NCI-H187 treated with DMSO at 0.1 percent for 48 hours (cell line): ENCODE measurements around the gene VWA5B2.
A peak's percentile ranks its signal among the peaks of the same experiment; 100 is the strongest.

Experiments used
- DNase-seq: peaks from one replicate; lab custom pipeline; 2025; lab: John Stamatoyannopoulos, UW

The VWA5B2 gene

DNA sequence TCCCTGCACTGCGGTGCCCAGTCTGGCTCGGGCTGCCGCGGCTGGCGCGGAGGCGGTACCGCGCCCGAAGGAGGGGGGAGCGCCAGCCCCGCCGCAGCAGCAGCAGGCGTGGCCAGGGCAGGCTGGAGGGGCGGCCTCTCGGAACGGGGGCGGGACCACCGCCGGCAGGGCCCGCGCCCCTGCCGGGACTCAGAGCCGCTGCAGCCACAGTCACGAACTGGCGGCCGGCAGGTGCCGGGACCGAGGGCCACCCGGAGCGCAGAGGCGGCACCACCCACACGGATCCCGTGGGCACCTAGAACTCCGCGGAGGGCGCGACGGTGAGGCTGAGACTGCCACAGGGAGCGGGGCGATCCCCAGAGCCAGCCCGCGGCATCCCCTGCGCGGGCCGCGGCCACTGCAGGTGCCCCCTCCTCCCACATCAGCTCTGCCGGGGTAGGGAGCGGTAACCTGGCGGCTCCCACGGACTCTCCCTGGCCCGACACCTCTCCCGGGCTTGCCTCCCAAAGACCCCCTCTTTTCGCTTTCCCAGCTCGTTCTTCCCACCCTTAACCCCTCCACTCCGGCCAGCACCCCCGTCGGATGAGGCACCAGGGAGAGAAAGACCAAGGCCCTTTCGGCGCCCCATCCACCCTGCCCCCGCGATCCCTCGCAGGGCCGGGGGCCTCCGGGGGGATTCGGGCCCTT is at the start of gene VWA5B2:
Gene VWA5B2 (plus strand): TSS at position 192 of the 687 bp plus-strand sequence. CDS start 944 bp downstream, outside the sequence.
- peak; percentile 13 for DNase-seq

DNA sequence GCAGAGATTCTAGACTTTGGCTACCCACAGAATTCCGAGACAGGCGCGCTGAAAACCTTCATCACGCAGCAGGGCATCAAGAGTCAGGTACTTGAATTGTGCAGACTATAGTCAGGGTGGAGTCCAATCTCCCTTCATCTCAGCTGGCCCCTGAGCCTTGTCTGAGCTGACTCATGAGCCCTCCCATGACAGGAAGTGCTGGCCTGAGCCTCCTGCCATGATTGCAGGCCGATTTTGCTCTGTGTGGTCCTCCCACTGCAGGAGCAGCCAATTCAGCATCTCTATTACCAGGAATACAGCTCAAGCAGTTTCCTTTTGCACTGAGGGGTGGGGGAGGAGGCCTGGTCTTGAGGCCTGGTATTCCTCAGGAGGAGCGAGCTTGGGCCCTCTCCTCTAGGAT is 49.2 kb upstream of the VWA5B2 start:
- no peak for DNase-seq

DNA sequence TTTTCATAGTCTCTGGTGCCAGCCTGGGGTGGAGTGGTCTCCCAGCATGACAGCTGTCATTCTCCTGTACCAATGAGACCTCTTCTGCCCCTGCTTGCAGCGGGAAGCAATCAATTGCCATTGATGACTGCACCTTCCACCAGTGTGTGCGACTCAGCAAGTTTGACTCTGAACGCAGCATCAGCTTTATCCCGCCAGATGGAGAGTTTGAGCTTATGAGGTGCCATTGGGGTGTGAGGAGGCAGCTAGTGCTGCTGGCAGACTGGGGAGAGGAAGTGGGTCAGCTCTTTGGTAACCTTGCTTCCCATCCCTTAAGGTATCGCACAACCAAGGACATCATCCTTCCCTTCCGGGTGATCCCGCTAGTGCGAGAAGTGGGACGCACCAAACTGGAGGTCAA is 47.8 kb upstream of the VWA5B2 start:
- DNase-seq: no peak

DNA sequence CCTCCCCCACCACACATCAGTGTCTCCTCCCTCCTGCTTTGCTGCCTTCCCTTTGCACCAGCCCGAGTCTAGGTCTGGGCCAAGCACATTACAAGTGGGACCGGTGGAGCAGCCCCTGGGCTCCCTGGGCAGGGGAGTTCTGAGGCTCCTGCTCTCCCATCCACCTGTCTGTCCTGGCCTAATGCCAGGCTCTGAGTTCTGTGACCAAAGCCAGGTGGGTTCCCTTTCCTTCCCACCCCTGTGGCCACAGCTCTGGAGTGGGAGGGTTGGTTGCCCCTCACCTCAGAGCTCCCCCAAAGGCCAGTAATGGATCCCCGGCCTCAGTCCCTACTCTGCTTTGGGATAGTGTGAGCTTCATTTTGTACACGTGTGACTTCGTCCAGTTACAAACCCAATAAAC is 45.7 kb upstream of the VWA5B2 start:
- DNase-seq: no peak

DNA sequence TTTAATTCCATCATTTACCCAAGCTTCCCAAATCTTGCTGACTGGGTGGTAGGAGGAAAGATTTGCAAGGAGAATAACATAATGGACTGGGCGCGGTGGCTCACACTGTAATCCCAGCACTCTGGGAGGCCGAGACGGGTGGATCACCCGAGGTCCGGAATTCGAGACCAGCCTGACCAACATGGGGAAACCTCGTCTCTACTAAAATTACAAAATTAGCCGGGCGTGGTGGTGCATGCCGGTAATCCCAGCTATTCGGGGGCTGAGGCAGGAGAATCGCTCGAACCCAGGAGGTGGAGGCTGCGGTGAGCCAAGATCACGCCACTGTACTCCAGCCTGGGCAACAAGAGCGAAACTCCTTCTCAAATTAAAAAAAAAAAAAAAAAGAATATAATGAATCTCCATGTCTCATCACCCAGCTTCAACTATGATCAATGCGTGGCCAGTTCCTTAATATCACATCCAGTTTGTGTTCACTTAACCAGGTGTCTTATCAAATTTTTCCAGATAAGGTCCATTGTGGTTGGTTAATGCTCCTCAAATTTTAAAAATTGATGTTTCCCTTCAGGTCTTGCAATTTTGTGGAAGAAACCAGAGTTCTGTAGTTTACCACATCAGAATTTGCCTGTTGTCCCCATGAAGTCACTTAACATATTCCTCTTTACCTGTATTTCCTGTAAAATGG is 44.7 kb upstream of the VWA5B2 start:
- no peak for DNase-seq

DNA sequence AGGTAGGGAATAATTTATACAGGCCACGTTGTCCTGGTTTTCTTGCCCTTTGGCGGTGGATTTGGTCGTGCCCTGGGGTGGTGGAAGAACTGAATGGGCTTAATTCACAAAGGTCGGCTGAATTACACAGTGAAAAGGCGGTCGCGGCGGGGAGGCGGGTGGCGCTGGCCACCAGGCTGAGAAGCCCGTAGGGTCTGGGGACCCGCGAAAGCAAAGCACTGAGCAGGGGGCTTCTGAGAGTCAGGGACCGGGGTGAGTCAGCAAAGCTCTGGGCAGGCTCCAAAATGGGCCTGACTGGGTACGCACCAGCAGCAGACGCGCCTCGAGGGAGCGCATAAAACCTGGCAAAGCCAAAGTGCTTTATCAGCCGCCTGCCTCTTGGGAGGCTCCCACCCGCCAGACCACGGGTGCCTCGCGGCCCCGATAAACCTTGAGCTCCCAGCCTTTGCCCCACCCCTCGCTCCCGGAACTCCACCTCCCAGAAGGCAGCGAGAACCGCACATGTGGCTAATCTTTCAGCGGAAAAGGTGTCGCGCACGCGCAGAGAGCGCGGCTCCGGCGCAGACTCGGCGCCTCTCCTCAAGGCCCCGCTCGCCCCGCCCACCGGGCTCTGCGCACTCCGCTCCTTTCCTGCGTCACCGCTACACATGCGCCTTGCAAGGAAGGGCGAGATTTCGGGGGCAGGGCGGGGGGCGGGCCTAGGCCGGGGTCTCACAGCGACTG is 43.8 kb upstream of the VWA5B2 start:
- DNase-seq: peak; percentile 89

DNA sequence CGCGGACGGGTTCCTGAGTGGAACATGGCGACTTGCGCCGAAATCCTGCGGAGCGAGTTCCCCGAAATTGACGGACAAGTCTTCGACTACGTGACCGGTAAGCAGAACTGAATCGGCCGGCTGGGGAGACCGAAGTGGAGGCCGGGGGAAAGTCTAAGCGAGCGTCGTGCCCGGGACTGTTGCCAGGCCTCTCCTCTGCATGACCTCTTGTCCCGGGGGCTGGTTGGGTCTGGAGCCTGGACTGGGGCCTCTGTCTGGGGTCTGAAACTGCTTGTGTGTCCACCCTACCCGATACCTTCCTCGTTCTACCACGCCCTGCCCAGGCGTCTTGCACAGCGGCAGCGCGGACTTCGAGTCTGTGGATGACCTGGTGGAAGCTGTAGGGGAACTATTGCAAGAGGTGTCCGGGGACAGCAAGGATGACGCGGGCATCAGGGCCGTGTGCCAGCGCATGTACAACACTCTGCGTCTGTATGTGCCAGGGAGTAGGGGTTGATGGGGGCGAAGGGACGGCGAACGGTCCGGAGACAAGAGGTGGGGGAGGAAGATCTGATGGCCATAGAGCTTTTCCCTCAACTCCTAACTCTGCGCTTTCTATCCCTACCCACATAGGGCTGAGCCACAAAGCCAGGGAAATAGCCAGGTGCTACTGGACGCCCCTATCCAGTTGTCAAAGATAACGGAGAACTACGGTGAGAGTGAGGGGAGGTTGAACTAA is 43.0 kb upstream of the VWA5B2 start, which contains the start of gene ABCF3:
Gene ABCF3 (plus strand): TSS at position 16 of the 718 bp plus-strand sequence. CDS start 9 bp downstream, at position 25.
- DNase-seq: no peak

DNA sequence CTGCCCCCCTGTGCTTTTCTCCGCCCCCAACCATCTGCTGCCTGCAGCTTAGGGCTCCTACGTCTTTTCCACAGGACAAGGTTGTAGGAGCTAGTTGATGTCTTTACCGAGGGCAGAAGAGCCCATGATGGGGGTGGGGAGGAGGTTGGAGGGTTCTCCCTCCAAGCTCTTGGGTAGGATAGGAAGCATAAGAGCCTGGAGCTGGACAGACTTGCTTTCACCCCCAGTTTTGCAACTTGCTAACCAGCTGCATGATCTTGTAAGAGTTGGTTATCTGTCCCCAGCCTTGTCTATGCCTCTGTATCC is 42.5 kb upstream of the VWA5B2 start:
- DNase-seq: no peak

DNA sequence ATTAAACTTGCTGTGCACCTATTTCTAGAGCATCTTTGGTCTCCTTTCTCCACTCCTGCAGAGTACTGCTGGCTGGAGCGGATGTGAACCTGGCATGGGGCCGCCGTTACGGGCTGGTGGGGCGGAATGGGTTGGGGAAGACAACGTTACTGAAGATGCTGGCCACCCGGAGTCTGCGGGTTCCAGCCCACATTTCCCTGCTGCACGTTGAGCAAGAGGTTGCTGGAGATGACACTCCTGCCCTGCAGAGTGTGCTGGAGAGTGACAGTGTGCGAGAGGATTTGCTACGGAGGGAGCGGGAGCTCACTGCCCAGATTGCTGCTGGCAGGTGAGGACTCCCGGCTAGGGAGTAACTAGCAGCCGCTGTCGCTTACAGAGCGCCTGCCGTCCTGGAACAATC is 41.3 kb upstream of the VWA5B2 start:
- DNase-seq: no peak

DNA sequence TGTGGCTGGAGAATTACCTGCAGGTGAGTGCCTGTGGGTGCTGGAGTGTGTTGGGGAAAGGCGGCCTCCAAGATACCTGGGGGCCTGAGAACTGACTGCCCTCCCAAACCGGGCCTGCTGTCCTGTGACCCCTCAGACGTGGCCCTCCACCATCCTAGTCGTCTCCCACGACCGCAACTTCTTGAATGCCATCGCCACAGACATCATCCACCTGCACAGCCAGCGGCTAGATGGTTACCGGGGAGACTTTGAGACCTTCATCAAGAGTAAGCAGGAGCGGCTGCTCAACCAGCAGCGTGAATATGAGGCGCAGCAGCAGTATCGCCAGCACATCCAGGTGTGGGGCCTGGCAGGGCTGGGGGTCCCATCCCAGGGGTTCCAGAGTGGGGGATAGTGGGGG is 40.0 kb upstream of the VWA5B2 start:
- DNase-seq: no peak

DNA sequence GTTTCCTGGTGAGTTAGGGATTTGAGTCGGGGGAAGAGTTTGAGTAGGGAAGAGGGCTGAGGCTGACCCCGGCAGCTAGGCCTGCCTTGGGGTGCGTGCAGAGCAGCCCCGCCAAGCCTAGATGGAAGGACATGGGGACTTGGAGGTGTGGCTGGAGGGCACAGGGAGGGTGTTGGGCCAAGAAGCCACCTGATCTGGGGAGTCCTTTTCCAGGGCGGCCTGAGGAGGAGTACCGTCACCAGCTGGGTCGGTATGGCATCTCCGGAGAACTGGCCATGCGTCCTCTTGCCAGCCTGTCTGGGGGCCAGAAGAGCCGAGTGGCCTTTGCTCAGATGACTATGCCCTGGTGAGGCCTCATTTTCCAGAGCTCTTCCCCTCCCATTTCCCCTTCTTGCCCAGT is 36.5 kb upstream of the VWA5B2 start:
- DNase-seq: no peak

DNA sequence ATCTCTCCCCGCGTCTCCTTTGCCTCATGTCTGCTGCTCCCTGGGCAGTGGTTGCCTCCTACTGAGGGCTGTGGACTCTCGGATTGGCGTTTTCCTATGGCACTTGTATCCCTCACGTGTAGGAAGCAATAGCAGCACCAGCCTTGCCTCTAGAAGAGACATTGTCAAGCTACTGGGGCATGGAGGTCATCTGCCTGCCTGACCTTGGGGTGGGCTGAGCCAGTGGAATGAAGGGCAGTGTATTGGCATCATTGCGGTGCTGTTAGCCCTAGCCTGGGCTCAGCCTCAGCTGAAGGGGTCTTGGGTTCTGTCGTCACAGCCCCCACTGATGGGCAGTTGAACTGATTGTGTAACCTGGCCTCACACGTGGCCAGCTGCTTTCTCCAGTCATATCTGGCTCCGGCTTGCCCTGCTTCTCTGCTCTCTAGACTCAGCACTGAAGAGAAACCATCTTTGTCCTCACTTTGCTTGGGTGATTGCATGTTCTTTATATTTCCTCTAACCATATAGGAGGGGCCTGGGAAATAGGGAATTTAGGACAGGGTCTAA is 35.3 kb upstream of the VWA5B2 start:
- no peak for DNase-seq

DNA sequence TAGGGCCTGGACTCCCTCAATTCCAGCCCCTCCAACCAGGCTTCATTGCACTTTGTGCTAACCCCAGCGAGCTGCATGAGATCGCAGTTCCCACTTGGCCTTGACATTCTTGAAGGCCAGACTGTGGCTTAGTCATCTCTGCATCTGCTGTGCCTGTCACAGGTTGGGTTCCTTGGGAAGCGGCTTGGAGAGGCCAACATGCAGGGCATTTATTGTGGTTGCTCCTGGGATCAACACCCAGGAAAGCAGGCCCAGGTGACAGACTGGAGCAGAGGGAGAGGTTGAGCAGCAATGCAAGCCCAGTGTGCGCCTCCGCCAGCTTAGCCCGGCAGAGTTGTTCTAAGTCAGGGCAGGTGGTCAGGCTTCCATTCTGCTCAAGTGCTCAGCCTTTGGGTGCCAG is 32.8 kb upstream of the VWA5B2 start:
- DNase-seq: no peak

DNA sequence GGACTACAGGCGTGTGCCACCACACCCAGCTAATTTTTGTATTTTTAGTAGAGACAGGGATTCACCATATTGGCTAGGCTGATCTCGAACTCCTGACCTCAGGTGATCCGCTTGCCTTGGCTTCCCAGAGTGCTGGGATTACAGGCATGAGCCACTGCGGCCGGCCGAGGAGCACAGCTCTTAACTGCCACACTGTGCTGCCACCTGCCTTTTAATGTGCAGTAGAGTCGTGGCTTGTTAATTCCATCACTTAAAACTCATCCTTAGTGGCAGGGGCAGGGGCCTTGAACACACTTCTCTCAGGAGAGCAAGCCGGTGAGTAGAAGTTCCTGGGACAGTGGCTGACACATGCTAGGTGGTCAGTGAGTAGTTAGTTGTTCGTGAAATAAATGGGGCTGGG is 30.9 kb upstream of the VWA5B2 start:
- DNase-seq: no peak

DNA sequence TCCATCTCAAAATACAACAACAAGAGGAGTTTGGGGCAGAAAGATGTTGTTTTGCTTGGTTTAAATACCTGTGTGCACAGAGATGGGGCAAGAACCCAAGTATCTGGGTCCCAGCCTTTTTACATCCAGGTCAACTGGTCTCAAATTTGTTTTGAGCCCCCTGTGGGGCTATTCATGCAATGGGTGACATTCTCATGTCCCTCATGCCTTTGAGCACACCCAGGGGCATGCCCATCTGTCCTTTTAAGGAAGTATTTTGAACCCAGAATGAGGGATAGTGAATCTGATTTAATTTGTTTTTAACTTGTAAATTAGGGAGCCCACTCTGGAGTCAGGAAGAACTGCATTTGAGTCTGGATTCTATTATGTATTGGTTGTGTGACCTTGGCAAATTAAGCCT is 28.6 kb upstream of the VWA5B2 start:
- DNase-seq: no peak

DNA sequence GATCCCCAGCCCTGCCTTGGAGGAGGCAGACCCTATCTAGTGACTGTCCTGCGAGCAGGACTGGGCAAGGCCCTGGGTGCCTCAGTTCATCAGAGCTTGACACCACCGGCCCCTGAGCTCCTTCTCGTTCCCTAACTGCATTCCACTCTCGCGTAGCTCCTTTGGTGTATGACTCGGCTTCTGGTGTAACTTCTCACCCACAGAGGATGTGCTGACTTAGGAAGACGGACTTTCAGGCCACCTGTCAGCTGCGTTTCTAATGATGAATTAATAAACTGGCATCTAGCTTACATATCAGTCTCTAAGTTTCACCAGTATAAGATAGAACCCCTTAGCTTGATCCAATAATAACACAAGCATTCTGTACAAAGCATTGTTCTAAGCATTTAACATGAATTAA is 25.9 kb upstream of the VWA5B2 start:
- no peak for DNase-seq

DNA sequence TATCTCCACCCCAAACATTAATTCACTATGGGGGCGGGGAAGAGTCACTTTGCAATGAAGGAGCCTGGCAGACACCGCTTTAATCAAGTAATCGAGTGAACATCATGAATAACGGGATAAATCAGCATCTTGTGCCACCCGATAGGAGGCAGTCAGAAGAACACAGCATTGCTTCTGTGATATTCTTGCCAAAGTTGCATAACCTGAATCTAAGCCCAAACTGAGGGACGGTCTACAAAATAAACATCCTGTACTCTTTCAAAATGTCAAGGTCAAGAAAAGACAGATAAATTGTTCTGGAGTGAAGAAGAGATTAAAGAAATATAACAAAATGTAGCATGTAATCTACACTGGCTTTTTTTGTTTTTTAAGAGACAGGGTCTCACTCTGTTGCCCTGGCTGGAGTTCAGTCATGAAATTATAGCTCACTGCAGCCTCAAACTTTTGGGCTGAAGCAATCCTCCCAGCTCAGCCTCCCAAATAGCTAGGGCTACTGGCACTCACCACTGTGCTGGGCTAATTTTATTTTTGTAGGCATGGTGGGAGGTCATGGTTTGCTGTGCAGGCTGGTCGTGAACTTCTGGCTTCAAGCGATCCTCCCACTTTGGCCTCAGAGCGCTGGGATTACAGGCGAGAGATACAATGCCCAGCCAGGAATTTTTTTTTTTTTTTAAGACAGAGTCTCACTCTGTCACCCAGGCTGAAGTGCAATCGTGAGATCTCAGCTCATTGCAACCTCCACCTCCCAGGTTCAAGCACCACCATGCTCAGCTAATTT is 20.1 kb upstream of the VWA5B2 start:
- no peak for DNase-seq

DNA sequence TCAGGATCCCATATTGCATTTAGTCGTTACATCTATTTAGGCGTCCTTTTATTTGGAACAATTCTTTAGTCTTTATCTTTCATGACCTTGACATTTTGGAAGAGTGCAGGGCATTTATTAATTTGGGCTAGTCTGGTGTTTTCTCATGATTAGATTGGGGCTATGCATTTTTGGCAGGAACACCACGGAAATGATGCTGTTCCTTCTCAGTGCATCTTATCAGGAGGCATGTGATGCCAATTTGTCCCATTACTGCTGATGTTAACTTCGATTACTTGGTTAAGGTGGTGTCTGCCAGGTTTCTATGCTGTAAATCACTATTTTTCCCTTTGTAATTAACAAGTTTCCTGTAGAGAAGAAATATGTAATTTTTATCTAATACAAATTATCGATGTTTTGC is 18.1 kb upstream of the VWA5B2 start:
- no peak for DNase-seq

DNA sequence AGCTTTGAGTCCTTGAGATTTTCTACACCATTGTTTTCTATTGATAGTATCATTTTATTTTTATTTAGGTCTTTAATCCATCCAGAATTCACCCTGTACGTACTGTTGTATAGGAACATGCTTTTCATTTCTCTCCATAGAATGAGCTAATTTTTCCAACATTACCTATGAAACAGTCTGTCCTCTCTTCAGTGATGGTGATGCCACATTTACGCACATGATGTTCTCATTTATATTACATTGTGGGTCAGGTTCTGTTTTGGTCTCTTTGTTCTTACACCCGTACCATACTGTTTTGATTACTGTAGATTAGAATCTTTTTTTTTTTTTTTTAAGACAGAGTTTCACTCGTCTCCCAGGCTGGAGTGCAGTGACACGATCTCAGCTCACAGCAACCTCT is 17.7 kb upstream of the VWA5B2 start:
- DNase-seq: no peak

DNA sequence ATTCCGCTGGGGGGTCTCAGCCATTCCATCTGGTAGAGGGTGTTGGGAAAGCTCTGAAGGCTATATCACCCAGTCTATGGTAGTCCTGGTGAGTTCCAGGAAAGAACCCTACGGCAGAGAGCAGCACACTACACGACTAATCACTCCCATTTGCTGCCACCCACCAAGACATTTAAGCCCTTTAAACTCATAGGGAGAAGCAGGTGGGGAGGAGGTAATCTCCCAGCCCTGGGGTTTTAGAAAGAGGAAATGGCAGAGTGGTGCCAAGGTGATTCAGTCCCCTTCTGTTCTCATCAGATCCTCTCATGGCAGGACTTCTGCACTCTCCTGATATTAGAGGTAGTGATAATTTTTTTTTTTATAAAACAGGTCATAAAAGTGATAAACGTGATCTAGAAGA is 10.6 kb upstream of the VWA5B2 start:
- no peak for DNase-seq

DNA sequence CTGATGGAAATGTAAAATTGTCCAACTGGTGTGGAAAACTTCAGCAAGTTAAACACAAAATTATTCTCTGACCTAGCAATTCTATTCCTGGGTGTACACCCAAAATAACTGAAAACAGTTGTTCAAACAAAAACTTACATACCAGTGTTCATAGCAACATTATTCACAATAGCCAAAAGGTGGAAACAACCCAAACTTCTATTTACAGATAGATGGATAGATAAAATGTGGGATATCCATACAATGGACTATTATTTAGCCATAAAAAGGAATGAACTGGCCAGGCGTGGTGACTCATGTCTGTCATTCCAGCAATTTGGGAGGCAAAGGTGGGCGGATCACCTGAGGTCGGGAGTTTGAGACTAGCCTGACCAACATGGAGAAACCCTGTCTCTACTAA is 6.9 kb upstream of the VWA5B2 start:
- no peak for DNase-seq

DNA sequence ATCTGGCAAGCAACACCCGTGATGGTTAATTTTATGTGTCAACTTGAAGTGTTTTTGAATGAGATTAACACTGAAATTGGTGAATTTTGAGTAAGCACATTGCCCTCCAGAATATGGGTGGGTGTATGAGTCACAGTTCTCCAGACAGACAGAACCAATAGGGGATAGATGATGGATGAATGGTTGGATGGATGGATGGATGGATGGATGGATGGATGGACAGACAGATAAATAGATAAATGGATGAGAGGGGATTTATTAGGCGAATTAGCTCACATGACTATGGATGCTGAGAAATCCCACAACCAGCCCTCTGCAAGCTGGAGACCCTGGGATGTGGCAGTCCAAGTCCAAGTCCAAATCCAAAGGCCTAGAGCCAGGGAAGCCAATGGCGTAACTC is 5.4 kb upstream of the VWA5B2 start:
- no peak for DNase-seq
